Middle frontal gyrus (tissue), 1 donor: ENCODE results near the gene NTN5.
A peak's percentile ranks its signal among the peaks of the same experiment; 100 is the strongest.
"Not testable (repeated sequence)": the region's sequence is repeated elsewhere in the genome, so short reads cannot be mapped to it uniquely, and the experiment has no call there.

ENCODE experiments used
- DNase-seq: peaks from one replicate; pipeline ENCODE4 v3.0.0-alpha.2; 2015; ENCODE audit warnings: low spot score; ENCODE audit errors: extremely low spot score

Gene NTN5

GRCh38 chr19:48672994-48673393 lies at the start of gene NTN5:
Gene NTN5 (minus strand): TSS chr19:48673017. CDS start chr19:48670986, 2,031 bp downstream.
- DNase-seq: no peak

GRCh38 chr19:48722196-48722708 lies 49.4 kb upstream of the NTN5 start:
- DNase-seq: no peak

- DNase-seq: peak; percentile 100
These were observed 47.9 kb upstream of the NTN5 start for GRCh38 chr19:48720613-48721296.

- no peak for DNase-seq
These were observed 47.4 kb upstream of the NTN5 start for GRCh38 chr19:48720251-48720612.

- no peak for DNase-seq
These were observed 46.7 kb upstream of the NTN5 start, which contains the start of gene MAMSTR for GRCh38 chr19:48719263-48720171. Gene MAMSTR (minus strand): TSS chr19:48719725. CDS start chr19:48719031, 694 bp downstream.

- no peak for DNase-seq
These were observed 46.0 kb upstream of the NTN5 start for GRCh38 chr19:48718711-48719231.

GRCh38 chr19:48718106-48718505 lies 45.3 kb upstream of the NTN5 start:
- not testable (repeated sequence) for DNase-seq

- peak; percentile 42 for DNase-seq
These were observed 43.9 kb upstream of the NTN5 start for GRCh38 chr19:48716562-48717291.

- DNase-seq: no peak
These were observed 42.9 kb upstream of the NTN5 start for GRCh38 chr19:48715681-48716171.

- DNase-seq: no peak
These were observed 42.2 kb upstream of the NTN5 start for GRCh38 chr19:48714759-48715675.

GRCh38 chr19:48713864-48714755 lies 41.3 kb upstream of the NTN5 start:
- peak; percentile 96 for DNase-seq

GRCh38 chr19:48713041-48713863 lies 40.4 kb upstream of the NTN5 start:
- no peak for DNase-seq

GRCh38 chr19:48711106-48711662 lies 38.4 kb upstream of the NTN5 start:
- DNase-seq: no peak

GRCh38 chr19:48708471-48708870 lies 35.7 kb upstream of the NTN5 start:
- no peak for DNase-seq

- no peak for DNase-seq
These were observed 32.6 kb upstream of the NTN5 start for GRCh38 chr19:48705431-48705830.

GRCh38 chr19:48703316-48703715 lies 30.5 kb upstream of the NTN5 start:
- no peak for DNase-seq

GRCh38 chr19:48702701-48703100 lies 29.9 kb upstream of the NTN5 start:
- DNase-seq: no peak

GRCh38 chr19:48698046-48698445 lies 25.2 kb upstream of the NTN5 start:
- DNase-seq: no peak
